Keratinocyte (primary cell): ENCODE results near the gene INO80.

Experiments used
- EZH2 ChIP-seq: IDR thresholded peaks from one replicate; pipeline ENCODE4 v1.6.1; 2012; ENCODE audit warnings: inconsistent platforms, mild to moderate bottlenecking, low read length, moderate library complexity
- TF ChIP-seq, protein P1 (sequence below), 3 experiments: IDR thresholded peaks in 1 of 3; conservative IDR thresholded peaks in 1 of 3; optimal IDR thresholded peaks in 1 of 3; 2 replicates in 2 of 3; 3 replicates in 1 of 3; pipeline versions ENCODE3 to v1.5.1; 2011; ENCODE audit warnings: low read length in 3 of 3, mild to moderate bottlenecking in 3 of 3, moderate library complexity in 2 of 3, control low read depth in 1 of 3, inconsistent platforms in 1 of 3; ENCODE audit not compliant: insufficient read depth in 2 of 3; ENCODE audit errors: extremely low read depth in 1 of 3

DNA sequence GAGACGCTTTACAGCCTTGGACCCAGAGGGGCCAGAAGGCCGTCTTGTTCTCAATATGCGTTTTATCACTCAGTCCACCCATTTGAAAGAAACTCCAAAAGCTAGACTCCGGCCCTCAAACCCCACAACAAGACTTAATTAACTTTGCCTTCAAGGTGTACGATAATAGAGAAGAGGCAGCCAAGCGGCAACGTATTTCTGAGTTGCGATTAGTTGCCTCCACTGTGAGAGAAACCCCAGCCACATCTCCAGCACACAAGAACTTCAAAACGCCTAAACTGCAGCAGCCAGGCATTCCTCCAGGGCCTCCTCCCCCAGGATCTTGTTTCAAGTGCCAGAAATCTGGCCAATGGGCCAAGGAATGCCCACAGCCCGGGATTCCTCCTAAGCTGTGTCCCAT is 17.4 kb upstream of the INO80 start:
- TF ChIP-seq, protein P1, sequence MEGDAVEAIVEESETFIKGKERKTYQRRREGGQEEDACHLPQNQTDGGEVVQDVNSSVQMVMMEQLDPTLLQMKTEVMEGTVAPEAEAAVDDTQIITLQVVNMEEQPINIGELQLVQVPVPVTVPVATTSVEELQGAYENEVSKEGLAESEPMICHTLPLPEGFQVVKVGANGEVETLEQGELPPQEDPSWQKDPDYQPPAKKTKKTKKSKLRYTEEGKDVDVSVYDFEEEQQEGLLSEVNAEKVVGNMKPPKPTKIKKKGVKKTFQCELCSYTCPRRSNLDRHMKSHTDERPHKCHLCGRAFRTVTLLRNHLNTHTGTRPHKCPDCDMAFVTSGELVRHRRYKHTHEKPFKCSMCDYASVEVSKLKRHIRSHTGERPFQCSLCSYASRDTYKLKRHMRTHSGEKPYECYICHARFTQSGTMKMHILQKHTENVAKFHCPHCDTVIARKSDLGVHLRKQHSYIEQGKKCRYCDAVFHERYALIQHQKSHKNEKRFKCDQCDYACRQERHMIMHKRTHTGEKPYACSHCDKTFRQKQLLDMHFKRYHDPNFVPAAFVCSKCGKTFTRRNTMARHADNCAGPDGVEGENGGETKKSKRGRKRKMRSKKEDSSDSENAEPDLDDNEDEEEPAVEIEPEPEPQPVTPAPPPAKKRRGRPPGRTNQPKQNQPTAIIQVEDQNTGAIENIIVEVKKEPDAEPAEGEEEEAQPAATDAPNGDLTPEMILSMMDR (optimal IDR thresholded peaks at IDR 0.05 in 1 of 3, IDR thresholded peaks at IDR 0.05 in 1 of 3, conservative IDR thresholded peaks at IDR 0.05 in 1 of 3; ENCODE audit: extremely low read depth in 1 of 3, insufficient read depth in 2 of 3, low read length in 3 of 3) = no peak
- no peak for TF ChIP-seq EZH2
